ENCODE measurements around the gene AATF.

AATF gene

GRCh38 chr17:36920032-36921005 lies 28.4 kb upstream of the AATF start:
- DNase-seq (ENCODE audit: low read depth) = no peak
- no peaks in the 10 kb centered on the region for H3K36me3 ChIP-seq (ENCODE audit: control insufficient read depth, insufficient read depth, low read length, severe bottlenecking)
- H3K4me3 ChIP-seq (ENCODE audit: low read length) = no peak overlapping the region
- no peak overlapping the region for H3K9ac ChIP-seq (ENCODE audit: low read length)
- H3K9me3 ChIP-seq (ENCODE audit: control insufficient read depth, low read length) = no peaks in the 10 kb centered on the region
- no peaks in the 10 kb centered on the region for H3K4me1 ChIP-seq (ENCODE audit: control insufficient read depth, insufficient read depth, low read length)
- peaks cover 52% of the 10 kb centered on the region for H3K27me3 ChIP-seq (replicated peaks; ENCODE audit: control insufficient read depth, insufficient read depth, low read length)

GRCh38 chr17:36921095-36921851 lies 27.5 kb upstream of the AATF start:
- no peaks in the 10 kb centered on the region for H3K4me1 ChIP-seq (ENCODE audit: control insufficient read depth, insufficient read depth, low read length)

GRCh38 chr17:36922175-36922574 lies 26.6 kb upstream of the AATF start:
- Histone ChIP-seq H3K36me3 (ENCODE audit: control insufficient read depth, insufficient read depth, low read length, severe bottlenecking) (no peaks in the 10 kb centered on the region), H3K4me3 (ENCODE audit: low read length) (no peak overlapping the region), H3K27me3 (replicated peaks; ENCODE audit: control insufficient read depth, insufficient read depth, low read length) (peaks cover 62% of the 10 kb centered on the region), H3K9me3 (ENCODE audit: control insufficient read depth, low read length) (no peaks in the 10 kb centered on the region), H3K4me1 (ENCODE audit: control insufficient read depth, insufficient read depth, low read length) (no peaks in the 10 kb centered on the region), H3K9ac (ENCODE audit: low read length) (no peak overlapping the region)
- no peak for DNase-seq (ENCODE audit: low read depth)

More at GRCh38 chr17:36921095-36921851, 27.5 kb upstream of the AATF start:
- no peak for DNase-seq (ENCODE audit: low read depth)
- no peaks in the 10 kb centered on the region for H3K9me3 ChIP-seq (ENCODE audit: control insufficient read depth, low read length)
- H3K9ac ChIP-seq (ENCODE audit: low read length) = no peak overlapping the region
- H3K36me3 ChIP-seq (ENCODE audit: control insufficient read depth, insufficient read depth, low read length, severe bottlenecking) = no peaks in the 10 kb centered on the region
- peaks cover 56% of the 10 kb centered on the region for H3K27me3 ChIP-seq (replicated peaks; ENCODE audit: control insufficient read depth, insufficient read depth, low read length)
- H3K4me3 ChIP-seq (ENCODE audit: low read length) = no peak overlapping the region

GRCh38 chr17:36923814-36924221 lies 24.9 kb upstream of the AATF start:
- Histone ChIP-seq H3K27me3 (replicated peaks; ENCODE audit: control insufficient read depth, insufficient read depth, low read length) (peaks cover 78% of the 10 kb centered on the region), H3K36me3 (ENCODE audit: control insufficient read depth, insufficient read depth, low read length, severe bottlenecking) (no peaks in the 10 kb centered on the region), H3K4me3 (ENCODE audit: low read length) (no peak overlapping the region), H3K9me3 (ENCODE audit: control insufficient read depth, low read length) (no peaks in the 10 kb centered on the region), H3K9ac (ENCODE audit: low read length) (no peak overlapping the region), H3K4me1 (ENCODE audit: control insufficient read depth, insufficient read depth, low read length) (peaks cover 2% of the 10 kb centered on the region)
- no peak for DNase-seq (ENCODE audit: low read depth)

GRCh38 chr17:36926226-36926625 lies 22.5 kb upstream of the AATF start:
- Histone ChIP-seq H3K27me3 (replicated peaks; ENCODE audit: control insufficient read depth, insufficient read depth, low read length) (peaks cover 85% of the 10 kb centered on the region), H3K36me3 (ENCODE audit: control insufficient read depth, insufficient read depth, low read length, severe bottlenecking) (no peaks in the 10 kb centered on the region), H3K9me3 (ENCODE audit: control insufficient read depth, low read length) (no peaks in the 10 kb centered on the region), H3K9ac (ENCODE audit: low read length) (no peak overlapping the region), H3K4me3 (ENCODE audit: low read length) (no peak overlapping the region), H3K4me1 (ENCODE audit: control insufficient read depth, insufficient read depth, low read length) (peaks cover 2% of the 10 kb centered on the region)
- DNase-seq (ENCODE audit: low read depth) = no peak

- no peaks in the 10 kb centered on the region for H3K9me3 ChIP-seq (ENCODE audit: control insufficient read depth, low read length)
- peaks cover 3% of the 10 kb centered on the region for H3K4me1 ChIP-seq (ENCODE audit: control insufficient read depth, insufficient read depth, low read length)
- no peak for DNase-seq (ENCODE audit: low read depth)
- H3K4me3 ChIP-seq (ENCODE audit: low read length) = no peak overlapping the region
- no peaks in the 10 kb centered on the region for H3K36me3 ChIP-seq (ENCODE audit: control insufficient read depth, insufficient read depth, low read length, severe bottlenecking)
- no peak overlapping the region for H3K9ac ChIP-seq (ENCODE audit: low read length)
- H3K27me3 ChIP-seq (replicated peaks; ENCODE audit: control insufficient read depth, insufficient read depth, low read length) = peaks cover 85% of the 10 kb centered on the region
Measured at GRCh38 chr17:36926701-36927100, 22.1 kb upstream of the AATF start.

- Histone ChIP-seq H3K9ac (ENCODE audit: low read length) (no peak overlapping the region), H3K36me3 (ENCODE audit: control insufficient read depth, insufficient read depth, low read length, severe bottlenecking) (no peaks in the 10 kb centered on the region), H3K4me1 (ENCODE audit: control insufficient read depth, insufficient read depth, low read length) (peaks cover 9% of the 10 kb centered on the region), H3K9me3 (ENCODE audit: control insufficient read depth, low read length) (no peaks in the 10 kb centered on the region), H3K27me3 (replicated peaks; ENCODE audit: control insufficient read depth, insufficient read depth, low read length) (peaks cover 85% of the 10 kb centered on the region), H3K4me3 (ENCODE audit: low read length) (no peak overlapping the region)
- no peak for DNase-seq (ENCODE audit: low read depth)
Measured at GRCh38 chr17:36928471-36929345, 20.0 kb upstream of the AATF start.

GRCh38 chr17:36929851-36930582 lies 18.7 kb upstream of the AATF start:
- Histone ChIP-seq H3K9ac (ENCODE audit: low read length) (no peak overlapping the region), H3K4me1 (ENCODE audit: control insufficient read depth, insufficient read depth, low read length) (peaks cover 9% of the 10 kb centered on the region), H3K4me3 (ENCODE audit: low read length) (no peak overlapping the region), H3K9me3 (ENCODE audit: control insufficient read depth, low read length) (no peaks in the 10 kb centered on the region), H3K27me3 (replicated peaks; ENCODE audit: control insufficient read depth, insufficient read depth, low read length) (peaks cover 96% of the 10 kb centered on the region), H3K36me3 (ENCODE audit: control insufficient read depth, insufficient read depth, low read length, severe bottlenecking) (no peaks in the 10 kb centered on the region)
- DNase-seq (ENCODE audit: low read depth) = no peak

- Histone ChIP-seq H3K4me3 (ENCODE audit: low read length) (no peak overlapping the region), H3K36me3 (ENCODE audit: control insufficient read depth, insufficient read depth, low read length, severe bottlenecking) (no peaks in the 10 kb centered on the region), H3K4me1 (ENCODE audit: control insufficient read depth, insufficient read depth, low read length) (peaks cover 9% of the 10 kb centered on the region), H3K27me3 (replicated peaks; ENCODE audit: control insufficient read depth, insufficient read depth, low read length) (peaks cover 96% of the 10 kb centered on the region), H3K9me3 (ENCODE audit: control insufficient read depth, low read length) (peaks cover 4% of the 10 kb centered on the region), H3K9ac (ENCODE audit: low read length) (no peak overlapping the region)
- no peak for DNase-seq (ENCODE audit: low read depth)
Measured at GRCh38 chr17:36930583-36930900, 18.2 kb upstream of the AATF start.

- peaks cover 5% of the 10 kb centered on the region for H3K9me3 ChIP-seq (ENCODE audit: control insufficient read depth, low read length)
- peaks cover 96% of the 10 kb centered on the region for H3K27me3 ChIP-seq (replicated peaks; ENCODE audit: control insufficient read depth, insufficient read depth, low read length)
- no peak overlapping the region for H3K4me3 ChIP-seq (ENCODE audit: low read length)
- peaks cover 9% of the 10 kb centered on the region for H3K4me1 ChIP-seq (ENCODE audit: control insufficient read depth, insufficient read depth, low read length)
- H3K9ac ChIP-seq (ENCODE audit: low read length) = no peak overlapping the region
- H3K36me3 ChIP-seq (ENCODE audit: control insufficient read depth, insufficient read depth, low read length, severe bottlenecking) = no peaks in the 10 kb centered on the region
- no peak for DNase-seq (ENCODE audit: low read depth)
Measured at GRCh38 chr17:36931096-36931696, 17.6 kb upstream of the AATF start.

Measured in adipocyte (in vitro differentiated cells).